Stomach (tissue), 4 donors: ENCODE measurements around the gene PRICKLE2.

Experiments used
- EP300 ChIP-seq: sonication (generic); formaldehyde crosslinking; IDR thresholded peaks from one replicate; pipeline ENCODE4 v1.6.1; 2017; ENCODE audit warnings: antibody characterized with exemption
- POLR2A ChIP-seq, 4 donors: fragments of 450-650 bp; IDR thresholded peaks; one replicate each; pipeline ENCODE4 v1.6.1; 2016; ENCODE audit warnings: antibody characterized with exemption in 4 of 4, control low read depth in 2 of 4, mild to moderate bottlenecking in 1 of 4, moderate library complexity in 1 of 4
- TF ChIP-seq, protein P1 (sequence below), 7 experiments: fragments of 450-650 bp in 4 of 7; fragments of 200-600 bp in 3 of 7; sonication (generic) in 3 of 7; IDR thresholded peaks; one replicate each; pipeline ENCODE4 v1.5.1; 2016 to 2019; ENCODE audit warnings: antibody characterized with exemption in 7 of 7, control low read depth in 2 of 7, mild to moderate bottlenecking in 1 of 7

DNA sequence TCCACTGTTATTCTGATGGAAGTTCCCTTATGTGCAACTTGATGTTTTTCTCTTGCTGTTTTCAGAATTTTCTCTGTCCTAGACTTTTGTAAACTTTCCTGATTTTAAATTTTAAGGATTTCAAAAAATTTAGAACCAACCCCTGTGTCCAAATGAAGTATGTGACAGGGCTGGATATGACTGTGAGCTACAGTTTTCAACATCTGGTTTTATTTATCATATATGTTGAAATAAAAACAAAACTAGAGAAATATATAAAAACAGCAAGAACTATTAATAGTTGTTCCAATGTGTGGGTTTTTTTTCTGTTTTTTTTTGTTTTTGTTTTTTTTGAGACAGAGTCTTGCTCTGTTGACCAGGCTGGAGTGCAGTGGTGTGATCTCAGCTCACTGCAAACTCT lies 154.6 kb downstream of the PRICKLE2 start:
- TF ChIP-seq, protein P1, sequence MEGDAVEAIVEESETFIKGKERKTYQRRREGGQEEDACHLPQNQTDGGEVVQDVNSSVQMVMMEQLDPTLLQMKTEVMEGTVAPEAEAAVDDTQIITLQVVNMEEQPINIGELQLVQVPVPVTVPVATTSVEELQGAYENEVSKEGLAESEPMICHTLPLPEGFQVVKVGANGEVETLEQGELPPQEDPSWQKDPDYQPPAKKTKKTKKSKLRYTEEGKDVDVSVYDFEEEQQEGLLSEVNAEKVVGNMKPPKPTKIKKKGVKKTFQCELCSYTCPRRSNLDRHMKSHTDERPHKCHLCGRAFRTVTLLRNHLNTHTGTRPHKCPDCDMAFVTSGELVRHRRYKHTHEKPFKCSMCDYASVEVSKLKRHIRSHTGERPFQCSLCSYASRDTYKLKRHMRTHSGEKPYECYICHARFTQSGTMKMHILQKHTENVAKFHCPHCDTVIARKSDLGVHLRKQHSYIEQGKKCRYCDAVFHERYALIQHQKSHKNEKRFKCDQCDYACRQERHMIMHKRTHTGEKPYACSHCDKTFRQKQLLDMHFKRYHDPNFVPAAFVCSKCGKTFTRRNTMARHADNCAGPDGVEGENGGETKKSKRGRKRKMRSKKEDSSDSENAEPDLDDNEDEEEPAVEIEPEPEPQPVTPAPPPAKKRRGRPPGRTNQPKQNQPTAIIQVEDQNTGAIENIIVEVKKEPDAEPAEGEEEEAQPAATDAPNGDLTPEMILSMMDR (IDR thresholded peaks at IDR 0.05) = no peak
- no peak for TF ChIP-seq POLR2A (IDR thresholded peaks at IDR 0.05)
- no peak for TF ChIP-seq EP300
